NB4 (cell line): ENCODE results near the gene PCCA.

ENCODE experiments used
- DNase-seq: peaks from one replicate; pipeline ENCODE4 v3.0.0; 2010; ENCODE audit warnings: low read depth
- H3K4me3 ChIP-seq: one replicate; pipeline ENCODE4 v1.5.1; 2011; ENCODE audit warnings: mild to moderate bottlenecking, low read depth, low read length, moderate library complexity
- CTCF ChIP-seq: IDR thresholded peaks from one replicate; pipeline ENCODE4 v1.5.1; 2012; ENCODE audit warnings: low read depth, low read length
- MAX ChIP-seq: IDR thresholded peaks from 2 replicates; pipeline ENCODE4 v1.6.1; 2011; ENCODE audit warnings: low read depth, low read length
- MYC ChIP-seq: IDR thresholded peaks from 2 replicates; pipeline ENCODE4 v1.6.1; 2011; ENCODE audit warnings: low read depth, low read length
- POLR2A ChIP-seq: IDR thresholded peaks from 2 replicates; pipeline ENCODE4 v1.6.1; 2011; ENCODE audit warnings: mild to moderate bottlenecking; ENCODE audit not compliant: insufficient read length; ENCODE audit errors: extremely low read depth

Gene PCCA

GRCh38 chr13:100513171-100513570, 424.3 kb downstream of the PCCA start:
- DNase-seq = no peak
- no peak overlapping the region for H3K4me3 ChIP-seq
- TF ChIP-seq MYC = no peak

GRCh38 chr13:100513987-100514670, 425.2 kb downstream of the PCCA start:
- no peak for DNase-seq
- TF ChIP-seq POLR2A (no peak), MYC (no peak), MAX (no peak), CTCF (no peak)
- no peak overlapping the region for H3K4me3 ChIP-seq

- DNase-seq = peak; percentile 80
- TF ChIP-seq MAX (peak; percentile 87), CTCF (peak; percentile 91), MYC (peak; percentile 30; the same call in 1 of the 2 replicates), POLR2A (no peak)
These were observed 426.0 kb downstream of the PCCA start for GRCh38 chr13:100514788-100515409.

GRCh38 chr13:100515410-100515800, 426.5 kb downstream of the PCCA start:
- DNase-seq = no peak
- no peak overlapping the region for H3K4me3 ChIP-seq
- TF ChIP-seq CTCF = no peak
- no peak for TF ChIP-seq MYC
- TF ChIP-seq POLR2A = no peak
- no peak for TF ChIP-seq MAX

More at GRCh38 chr13:100514788-100515409, 426.0 kb downstream of the PCCA start:
- no peak overlapping the region for H3K4me3 ChIP-seq

GRCh38 chr13:100517135-100517534, 428.2 kb downstream of the PCCA start:
- no peak for DNase-seq
- H3K4me3 ChIP-seq = no peak overlapping the region
- TF ChIP-seq MYC = no peak
- TF ChIP-seq POLR2A = no peak
- TF ChIP-seq MAX = no peak
- TF ChIP-seq CTCF = no peak

- DNase-seq = no peak
- H3K4me3 ChIP-seq = no peak overlapping the region
- TF ChIP-seq MYC = no peak
- no peak for TF ChIP-seq MAX
- TF ChIP-seq CTCF = no peak
- TF ChIP-seq POLR2A = no peak
These were observed 428.8 kb downstream of the PCCA start for GRCh38 chr13:100517728-100518127.
